Panc1 (cell line): ENCODE results near the gene KAZN. TPM values are rescaled to one million over a fixed set of nuclear protein-coding genes. Genes with fewer than 3 reads are reported as not detected.

Experiments
- ATAC-seq: fragments of 200-7000 bp; cut with Tn5 transposase; 2 replicates; pipeline ENCODE4 v1.9.1; 2020; ENCODE audit warnings: mild to moderate bottlenecking, moderate library complexity
- BruUV-seq: library from RNA; stranded (reverse); fragments of 400-500 nt; replicated peaks from 2 replicates; lab custom pipeline; 2021; lab: Mats Ljungman, UMichigan
- CTCF ChIA-PET: fragments of 300-600 bp; sonication (Branson Sonifier 250); formaldehyde crosslinking; loops from one replicate; lab custom pipeline; 2022; ENCODE audit warnings: antibody characterized with exemption; lab: Charles Lee
- POLR2A ChIA-PET: fragments of 300-600 bp; sonication (Branson Sonifier 250); formaldehyde crosslinking; loops from one replicate; lab custom pipeline; 2022; ENCODE audit warnings: antibody characterized with exemption; lab: Charles Lee
- DNase-seq: peaks from one replicate; pipeline ENCODE4 v3.0.0-alpha.2; 2010; ENCODE audit warnings: low read depth, low spot score
- H3K27ac ChIP-seq: 2 replicates; pipeline ENCODE4 v1.5.1; 2011; ENCODE audit warnings: mild to moderate bottlenecking, low read length, inconsistent platforms
- H3K27me3 ChIP-seq: fragments of 200-500 bp; sonication (Bioruptor generic); 2 replicates; pipeline ENCODE4 v1.6.0; 2014; ENCODE audit warnings: low read length, inconsistent platforms; ENCODE audit not compliant: control insufficient read depth, insufficient read depth
- H3K36me3 ChIP-seq: fragments of 200-500 bp; sonication (Bioruptor generic); 2 replicates; pipeline ENCODE4 v1.5.1; 2014; ENCODE audit warnings: inconsistent platforms, mild to moderate bottlenecking, low read length, moderate library complexity; ENCODE audit not compliant: control insufficient read depth, insufficient read depth
- H3K4me1 ChIP-seq: 2 replicates; pipeline ENCODE4 v1.5.1; 2011; ENCODE audit warnings: inconsistent platforms, mild to moderate bottlenecking, low read length, moderate library complexity; ENCODE audit not compliant: control insufficient read depth, insufficient read depth
- H3K4me3 ChIP-seq, 2 experiments: 2 replicates each; pipeline ENCODE4 v1.5.1; 2011 to 2012; ENCODE audit warnings: low read depth in 2 of 2, low read length in 2 of 2, mild to moderate bottlenecking in 2 of 2, inconsistent platforms in 1 of 2, moderate library complexity in 1 of 2
- H3K9me3 ChIP-seq: fragments of 200-500 bp; sonication (Bioruptor generic); 2 replicates; pipeline ENCODE4 v1.5.1; 2014; ENCODE audit warnings: low read depth, mild to moderate bottlenecking, inconsistent platforms, low read length, moderate library complexity; ENCODE audit not compliant: control insufficient read depth, insufficient read depth
- POLR2AphosphoS5 ChIP-seq: IDR thresholded peaks from 2 replicates; pipeline ENCODE4 v1.6.1; 2012; ENCODE audit warnings: mild to moderate bottlenecking, low read depth, low read length, moderate library complexity
- REST ChIP-seq, 2 experiments: IDR thresholded peaks; 2 replicates each; pipeline ENCODE4 v1.6.1; 2011 to 2012; ENCODE audit warnings: low read depth in 2 of 2, control low read depth in 1 of 2, low read length in 1 of 2, mild to moderate bottlenecking in 1 of 2, moderate library complexity in 1 of 2; ENCODE audit not compliant: insufficient read depth in 1 of 2
- SIN3A ChIP-seq: IDR thresholded peaks from 2 replicates; pipeline ENCODE4 v1.6.1; 2012; ENCODE audit warnings: low read depth, mild to moderate bottlenecking, low read length, moderate library complexity, borderline replicate concordance; ENCODE audit not compliant: insufficient read depth
- TCF7L2 ChIP-seq: IDR thresholded peaks from 2 replicates; pipeline ENCODE4 v1.6.1; 2011; ENCODE audit warnings: mild to moderate bottlenecking, low read depth, low read length, inconsistent platforms
- in situ Hi-C: cut with HindIII; loops from 2 replicates; pipeline ENCODE4 v1.10.0; 2016; ENCODE audit warnings: low sequenced_read_pairs, low pct_unique_long_range_greater_than_20kb
- intact Hi-C: fragments of 100-400 bp; cut with micrococcal nuclease; formaldehyde crosslinking; loops from one replicate; pipeline ENCODE4 v1.10.0; 2022; ENCODE audit not compliant: unreplicated experiment
- total RNA-seq: library from RNA; stranded (reverse); gene quantifications from one replicate; pipeline ENCODE4 v1.2.1, GENCODE V29; 2021; ENCODE audit not compliant: unreplicated experiment
- TF ChIP-seq, protein P1 (sequence below): fragments of 450-650 bp; IDR thresholded peaks from 2 replicates; pipeline ENCODE4 v1.5.1; 2017; ENCODE audit warnings: mild to moderate bottlenecking

KAZN gene
- total RNA-seq, 1 experiment from 2014 or later = 6.6 TPM

DNA sequence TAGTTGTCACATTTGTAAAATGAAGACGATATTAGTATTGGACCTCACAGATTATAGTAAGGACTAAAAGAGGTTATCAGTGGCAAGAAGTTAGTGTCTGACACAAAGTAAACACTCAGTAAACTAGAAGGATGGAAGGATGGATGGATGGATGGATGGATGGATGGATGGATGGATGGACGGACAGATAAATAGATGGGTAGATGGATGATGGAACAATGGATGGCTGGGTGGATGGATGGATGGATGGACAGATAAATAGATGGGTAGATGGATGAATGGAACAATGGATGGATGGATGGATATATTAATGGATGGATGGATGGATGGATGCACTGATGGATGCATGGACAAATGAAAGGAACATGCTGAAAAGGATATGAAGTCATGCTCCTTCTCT is 22.3 kb upstream of the KAZN start:
- BruUV-seq = no TSS peak
- H3K27me3 ChIP-seq = no peaks in the 10 kb centered on the region; the same call in 1 of the 2 replicates
- H3K4me3 ChIP-seq = no peak overlapping the region
- in situ Hi-C loops = no loop called here
- no peak overlapping the region for H3K27ac ChIP-seq
- H3K4me1 ChIP-seq = no peaks in the 10 kb centered on the region
- DNase-seq = no peak
- CTCF ChIA-PET = no interaction called here
- H3K9me3 ChIP-seq = no peaks in the 10 kb centered on the region
- no peak for ATAC-seq
- no peaks in the 10 kb centered on the region for H3K36me3 ChIP-seq
- intact Hi-C loops = no loop called here
- TF ChIP-seq, protein P1, sequence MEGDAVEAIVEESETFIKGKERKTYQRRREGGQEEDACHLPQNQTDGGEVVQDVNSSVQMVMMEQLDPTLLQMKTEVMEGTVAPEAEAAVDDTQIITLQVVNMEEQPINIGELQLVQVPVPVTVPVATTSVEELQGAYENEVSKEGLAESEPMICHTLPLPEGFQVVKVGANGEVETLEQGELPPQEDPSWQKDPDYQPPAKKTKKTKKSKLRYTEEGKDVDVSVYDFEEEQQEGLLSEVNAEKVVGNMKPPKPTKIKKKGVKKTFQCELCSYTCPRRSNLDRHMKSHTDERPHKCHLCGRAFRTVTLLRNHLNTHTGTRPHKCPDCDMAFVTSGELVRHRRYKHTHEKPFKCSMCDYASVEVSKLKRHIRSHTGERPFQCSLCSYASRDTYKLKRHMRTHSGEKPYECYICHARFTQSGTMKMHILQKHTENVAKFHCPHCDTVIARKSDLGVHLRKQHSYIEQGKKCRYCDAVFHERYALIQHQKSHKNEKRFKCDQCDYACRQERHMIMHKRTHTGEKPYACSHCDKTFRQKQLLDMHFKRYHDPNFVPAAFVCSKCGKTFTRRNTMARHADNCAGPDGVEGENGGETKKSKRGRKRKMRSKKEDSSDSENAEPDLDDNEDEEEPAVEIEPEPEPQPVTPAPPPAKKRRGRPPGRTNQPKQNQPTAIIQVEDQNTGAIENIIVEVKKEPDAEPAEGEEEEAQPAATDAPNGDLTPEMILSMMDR = no peak
- TF ChIP-seq REST (IDR thresholded peaks at IDR 0.05; ENCODE audit: insufficient read depth in 1 of 2, low read depth in 2 of 2, low read length in 1 of 2) = no peak
- no peak for TF ChIP-seq SIN3A
- TF ChIP-seq TCF7L2 = no peak
- TF ChIP-seq POLR2AphosphoS5 = no peak
- POLR2A ChIA-PET = no interaction called here

DNA sequence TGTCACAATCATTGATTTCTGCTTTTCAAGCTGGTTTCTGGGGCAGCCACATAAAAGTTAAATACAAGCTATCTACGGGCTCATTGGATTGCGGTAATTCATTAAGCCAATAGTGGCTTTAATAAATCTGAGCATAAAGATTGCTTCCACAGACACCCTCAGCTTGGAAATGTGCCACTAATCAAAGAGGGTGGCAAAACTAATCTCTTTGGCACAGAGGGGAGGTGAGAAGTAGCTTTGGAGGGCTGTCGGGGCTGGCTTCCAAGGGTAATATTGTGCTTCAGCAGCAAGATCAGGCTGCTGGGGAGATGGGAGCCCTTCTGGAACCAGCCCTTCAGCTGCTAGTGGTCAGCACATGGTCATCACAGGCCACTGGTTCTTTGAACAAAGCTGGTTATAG is 21.2 kb upstream of the KAZN start:
- POLR2A ChIA-PET = no interaction called here
- CTCF ChIA-PET = no interaction called here

More for the DNA sequence above, 21.2 kb upstream of the KAZN start:
- intact Hi-C loops (no loop called here), in situ Hi-C loops (no loop called here)
- Histone ChIP-seq H3K27me3 (no peaks in the 10 kb centered on the region; the same call in 1 of the 2 replicates), H3K27ac (no peak overlapping the region), H3K4me3 (no peak overlapping the region), H3K4me1 (no peaks in the 10 kb centered on the region), H3K9me3 (no peaks in the 10 kb centered on the region), H3K36me3 (no peaks in the 10 kb centered on the region)
- ATAC-seq = no peak
- DNase-seq = no peak
- no TSS peak for BruUV-seq
- no peak for TF ChIP-seq REST (IDR thresholded peaks at IDR 0.05; ENCODE audit: insufficient read depth in 1 of 2, low read depth in 2 of 2, low read length in 1 of 2)
- TF ChIP-seq TCF7L2 = no peak
- no peak for TF ChIP-seq SIN3A
